Measurements from ENCODE around the gene ELK3.

ELK3 gene

DNA sequence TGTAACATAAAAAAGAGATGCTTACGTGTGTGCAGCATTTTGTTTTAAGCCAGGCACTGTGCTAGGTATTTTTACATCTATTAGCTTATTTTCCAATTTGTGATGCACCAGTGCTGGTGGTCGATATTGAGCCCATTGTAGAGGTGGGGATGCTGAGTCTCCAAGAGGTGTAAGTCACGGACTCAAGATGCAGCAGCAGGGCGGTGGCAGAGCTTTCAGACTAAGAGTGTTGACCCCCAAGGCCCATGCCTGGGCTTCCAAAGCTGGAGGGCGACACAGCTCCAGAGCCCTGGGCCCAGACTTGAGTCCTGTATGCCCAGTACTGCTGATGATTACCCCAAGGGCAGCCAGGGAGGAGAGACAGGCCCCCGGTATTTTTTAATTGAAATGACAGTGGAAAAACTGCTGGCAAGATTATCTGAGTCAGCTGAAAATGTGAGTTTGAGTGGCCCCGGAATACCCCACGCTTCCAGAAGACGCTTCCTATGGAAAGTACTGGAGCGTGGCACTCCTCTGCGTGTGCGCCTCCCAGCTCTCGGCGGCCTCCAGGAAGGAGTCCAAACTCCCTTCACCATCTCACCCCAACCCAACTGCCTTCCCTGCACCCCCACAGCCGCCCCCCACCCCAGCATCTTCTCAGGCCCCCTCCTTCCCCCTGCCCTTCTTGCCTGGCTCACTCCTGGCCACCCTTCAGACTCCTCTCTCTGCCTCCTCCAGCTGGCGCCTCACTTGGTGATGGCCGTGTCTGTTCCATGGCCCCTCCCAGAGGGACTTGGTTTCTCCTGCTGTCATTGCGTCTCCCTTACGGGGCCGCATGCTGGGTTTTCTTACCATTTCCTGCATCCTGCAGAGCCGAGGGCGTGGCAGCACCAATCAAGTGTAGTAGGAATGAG, 40.7 kb downstream of the ELK3 start:
- DNase-seq (ENCODE audit: low spot score) (no peak), FAIRE-seq (no peak)

DNA sequence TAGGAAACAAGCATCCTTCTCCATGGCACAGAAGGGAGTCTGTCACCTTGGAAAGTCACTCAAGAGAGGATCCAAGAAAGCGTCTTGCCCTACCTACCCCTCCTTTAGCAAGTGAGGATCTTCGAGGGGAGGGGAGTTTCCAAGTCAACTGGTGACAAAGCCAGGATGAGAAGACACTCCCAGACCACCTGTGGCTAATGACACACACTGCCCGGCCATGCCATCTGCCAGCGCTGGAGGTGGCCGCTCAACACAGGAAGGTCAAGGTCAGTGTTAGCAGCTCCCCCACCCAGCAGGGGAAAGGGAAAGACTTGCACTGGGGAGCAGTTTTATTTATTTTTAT, 41.3 kb downstream of the ELK3 start:
- FAIRE-seq (no peak), DNase-seq (ENCODE audit: low spot score) (no peak)

DNA sequence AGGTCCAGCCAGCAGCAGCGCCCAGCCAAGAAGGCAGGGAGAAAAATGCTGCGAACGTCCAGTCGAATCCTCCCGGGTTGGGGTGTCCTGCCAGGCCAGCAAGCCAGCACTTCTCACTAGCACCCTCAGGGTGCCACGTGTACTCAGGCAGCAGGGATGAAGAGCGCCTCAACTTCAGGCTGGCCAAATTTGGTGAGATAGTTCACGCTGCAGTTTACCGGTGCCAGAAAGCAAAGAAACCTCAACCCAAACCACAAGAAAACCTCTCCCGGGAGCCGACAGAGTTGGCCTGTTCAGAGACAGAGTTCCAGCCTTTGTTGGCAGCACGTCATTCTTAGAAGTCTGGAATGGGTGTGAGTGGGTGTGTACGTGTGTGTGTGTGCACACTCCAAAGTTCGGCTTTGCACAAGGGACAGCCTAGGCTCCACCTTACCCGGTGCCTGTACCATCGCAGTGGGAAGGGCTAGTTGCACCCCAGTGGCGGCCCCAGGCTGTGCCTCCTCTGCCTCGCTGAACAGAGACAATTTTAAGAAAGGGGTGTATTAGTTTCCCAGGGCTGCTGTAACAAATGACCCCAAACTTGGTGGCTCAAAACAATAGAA, 42.1 kb downstream of the ELK3 start:
- FAIRE-seq = no peak
- DNase-seq (ENCODE audit: low spot score) = no peak

DNA sequence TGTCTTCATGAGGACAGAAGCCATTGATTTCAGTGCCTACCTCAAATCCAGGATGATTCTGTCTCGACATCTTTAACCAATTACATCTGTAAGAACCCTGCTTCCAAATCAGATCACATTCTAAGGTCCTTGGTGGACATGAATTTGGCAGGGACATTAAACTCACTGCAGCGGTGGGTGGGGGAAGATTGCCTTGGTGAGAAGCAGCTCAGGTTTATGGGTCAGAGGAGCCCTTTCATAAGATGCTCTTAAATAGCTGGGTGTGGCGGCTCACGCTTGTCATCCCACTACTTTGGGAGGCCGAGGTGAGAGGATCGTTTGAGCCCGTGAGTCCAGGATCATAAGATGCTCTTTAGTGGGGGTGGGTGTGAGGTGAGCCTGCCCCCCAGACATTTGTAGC, 42.9 kb downstream of the ELK3 start:
- FAIRE-seq (no peak), DNase-seq (ENCODE audit: low spot score) (no peak)

DNA sequence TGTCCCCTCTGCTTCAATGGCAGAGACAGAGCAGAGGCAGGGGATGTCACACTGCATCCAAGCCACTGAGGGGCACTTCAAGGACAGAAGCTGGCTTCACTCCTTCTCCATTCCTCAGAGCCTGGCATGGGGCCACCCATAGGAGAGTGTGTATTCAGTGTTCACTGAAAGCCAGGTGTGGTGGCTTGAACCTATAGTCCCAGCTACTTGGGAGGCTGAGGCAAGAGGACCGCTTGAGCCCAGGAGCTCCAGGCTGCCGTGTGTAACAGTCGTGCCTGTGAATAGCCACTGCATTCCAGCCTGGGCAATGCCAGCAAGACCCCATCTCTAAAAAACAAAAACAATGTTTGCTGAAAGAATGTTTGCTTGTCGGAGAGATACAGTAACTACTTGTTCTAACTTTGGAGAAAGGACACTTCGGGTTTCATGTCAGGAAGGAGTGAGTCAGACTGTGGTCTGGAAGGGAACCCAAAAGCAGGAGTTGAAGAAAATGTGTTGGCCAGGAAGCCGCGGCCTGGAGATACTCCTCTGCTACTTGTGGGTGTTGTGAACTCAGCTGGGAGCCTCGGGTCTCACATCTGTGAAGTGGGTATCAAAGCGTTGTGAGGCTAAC, 43.4 kb downstream of the ELK3 start:
- DNase-seq (ENCODE audit: low spot score) = peak; percentile 75
- FAIRE-seq = no peak

DNA sequence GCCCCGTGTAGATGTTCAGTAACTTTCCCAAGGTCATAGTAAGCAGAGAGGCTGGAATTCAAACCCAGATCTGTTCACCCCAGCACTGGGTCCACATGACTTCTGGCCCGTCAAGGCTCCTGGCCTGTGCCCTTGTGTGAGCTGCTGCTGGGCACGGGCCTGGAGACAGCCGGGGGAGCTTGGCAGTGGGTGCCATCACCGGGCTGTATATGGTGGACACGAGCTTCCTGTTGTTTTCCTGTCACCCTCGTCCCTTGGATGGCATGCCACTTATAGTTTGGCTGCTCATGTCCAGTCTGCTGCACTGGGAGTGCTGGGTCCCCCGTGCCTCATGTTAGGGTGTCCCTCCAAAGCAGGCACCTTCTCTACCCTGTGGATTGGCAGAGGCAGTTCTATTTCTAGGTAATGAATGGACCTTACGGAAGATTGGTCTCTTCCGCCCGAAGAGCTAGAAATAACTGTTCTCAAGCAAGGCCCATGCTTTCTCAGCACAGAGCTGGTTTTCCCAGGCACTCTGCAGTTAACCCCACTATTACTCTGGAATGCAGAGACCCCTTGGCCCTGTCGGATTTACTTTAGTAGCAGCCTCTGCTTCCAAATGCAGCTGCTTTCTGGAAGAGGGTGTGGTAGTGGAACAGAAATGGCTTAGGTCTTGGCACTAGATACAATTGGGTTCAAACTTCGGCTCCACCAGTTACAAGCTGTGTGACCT, 44.3 kb downstream of the ELK3 start:
- FAIRE-seq = no peak
- DNase-seq (ENCODE audit: low spot score) = no peak

DNA sequence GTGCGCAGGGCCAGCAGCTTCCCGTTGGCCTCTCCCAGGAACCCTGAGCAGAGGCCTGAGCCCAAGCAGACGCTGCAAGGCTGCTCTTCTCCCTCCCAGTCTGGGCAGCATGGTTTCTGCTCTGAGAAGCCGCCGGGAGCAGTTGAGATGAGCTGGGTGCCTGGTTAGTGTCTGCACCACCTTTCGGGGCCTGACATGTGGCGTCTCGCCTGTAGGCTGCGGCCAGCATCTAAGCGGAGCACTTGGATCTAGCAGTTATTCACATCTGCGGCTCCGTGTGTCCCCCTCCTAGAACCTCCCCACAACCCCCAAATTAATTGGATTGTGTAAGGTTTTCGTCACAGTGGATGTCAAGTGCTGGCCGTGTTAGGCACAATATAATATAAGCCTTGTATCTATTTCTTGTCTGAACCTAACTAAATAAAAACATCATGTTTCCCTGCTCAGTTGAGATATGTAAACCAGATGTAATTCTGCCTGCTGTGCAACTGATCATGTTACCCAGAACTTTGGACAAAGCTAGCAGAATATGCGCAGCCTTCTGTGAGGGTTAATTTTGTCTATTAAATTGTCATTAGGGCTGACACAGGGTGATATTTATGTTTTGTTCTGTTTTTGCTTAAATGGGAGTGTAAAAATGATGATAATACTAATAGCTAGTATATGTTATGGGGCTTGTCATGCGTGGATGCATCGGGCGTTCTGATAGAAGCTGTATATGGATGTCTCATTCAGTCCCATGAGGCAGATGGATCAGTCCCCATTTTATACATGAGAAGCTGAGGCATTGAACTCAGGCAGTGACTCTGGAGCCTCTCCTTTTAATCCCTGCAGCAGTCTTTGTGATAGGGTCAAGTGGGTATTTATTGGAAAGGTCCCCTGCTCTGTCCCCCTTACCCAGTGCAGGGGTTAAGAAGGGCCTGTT, 45.8 kb downstream of the ELK3 start:
- FAIRE-seq (no peak), DNase-seq (ENCODE audit: low spot score) (no peak)

DNA sequence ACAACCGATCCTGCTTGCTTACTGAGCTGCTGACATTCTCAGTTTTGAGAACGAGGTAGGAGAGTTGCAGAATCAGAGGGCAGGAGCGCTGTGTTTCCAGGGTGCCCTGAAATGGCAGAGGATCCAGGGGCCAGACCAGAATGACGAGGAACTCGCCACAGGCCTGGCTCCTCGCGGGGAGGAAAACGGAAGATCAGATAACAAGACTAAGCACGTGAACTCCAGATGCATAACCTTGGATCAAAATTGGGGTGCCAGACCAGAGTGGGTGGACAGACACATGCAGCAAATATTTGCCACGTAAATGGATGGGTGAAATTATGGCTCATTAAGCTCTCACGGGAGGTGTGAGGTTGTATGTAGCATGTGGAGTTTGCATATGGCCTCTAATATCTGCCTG, 46.5 kb downstream of the ELK3 start:
- no peak for DNase-seq (ENCODE audit: low spot score)
- no peak for FAIRE-seq

DNA sequence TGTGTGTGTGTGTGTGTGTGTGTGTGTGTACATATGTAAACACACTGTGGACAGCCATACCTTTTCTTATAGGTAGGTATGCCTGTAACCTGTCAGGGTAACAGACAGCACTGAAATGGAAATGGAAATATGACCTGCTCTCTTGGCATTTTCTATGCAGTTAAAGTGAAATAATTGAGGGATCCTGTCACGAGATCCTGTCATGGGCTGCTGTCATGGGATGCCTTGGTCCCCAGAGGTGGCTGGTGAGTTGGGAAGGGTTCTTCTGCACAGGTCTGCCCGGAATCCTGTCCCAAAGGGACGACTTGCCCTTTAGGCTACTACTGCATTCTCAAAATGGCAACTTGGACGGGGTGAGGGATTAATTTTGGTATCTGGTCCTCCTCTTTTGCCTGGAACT, 47.3 kb downstream of the ELK3 start:
- no peak for FAIRE-seq
- no peak for DNase-seq (ENCODE audit: low spot score)

DNA sequence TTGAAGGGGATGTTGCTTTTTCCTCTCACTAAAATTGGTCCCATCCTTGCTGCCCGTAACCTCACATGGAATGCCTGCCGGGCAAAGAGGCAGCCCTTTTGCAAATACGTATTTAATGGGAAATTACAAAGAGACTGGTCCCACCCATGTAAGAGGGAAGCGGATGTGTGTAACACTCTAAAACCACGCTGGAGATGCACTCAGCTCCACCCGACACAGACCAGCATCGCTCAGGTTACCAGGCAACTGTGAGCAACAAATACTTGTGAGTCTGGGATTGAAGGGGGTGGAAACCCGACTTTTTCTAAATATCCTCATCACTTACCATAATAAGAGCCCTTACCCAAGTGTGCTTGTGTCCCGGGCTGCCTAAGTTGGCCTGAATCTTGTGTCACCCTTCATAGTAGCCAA, 47.7 kb downstream of the ELK3 start:
- FAIRE-seq (no peak), DNase-seq (ENCODE audit: low spot score) (no peak)

DNA sequence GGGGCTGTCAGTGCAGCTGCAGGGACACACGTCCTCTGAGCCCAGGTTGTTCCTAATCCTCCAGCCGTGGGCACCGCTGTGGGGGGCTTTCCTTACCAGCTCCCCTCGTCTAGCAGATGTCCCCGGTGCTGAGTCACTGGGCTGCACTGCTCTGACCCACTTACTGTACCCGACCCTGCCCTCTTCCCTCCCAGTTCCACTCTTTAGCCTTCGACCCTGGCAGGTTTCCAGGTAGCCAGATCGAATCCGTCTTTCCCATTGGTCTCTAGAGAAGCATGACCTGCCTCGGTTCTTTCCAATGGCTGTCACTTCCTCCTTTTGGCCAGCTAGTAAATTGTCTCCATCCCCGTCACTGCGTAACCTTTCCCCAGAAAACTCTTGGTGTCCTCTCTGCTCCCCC, 48.4 kb downstream of the ELK3 start:
- FAIRE-seq (no peak), DNase-seq (ENCODE audit: low spot score) (no peak)

DNA sequence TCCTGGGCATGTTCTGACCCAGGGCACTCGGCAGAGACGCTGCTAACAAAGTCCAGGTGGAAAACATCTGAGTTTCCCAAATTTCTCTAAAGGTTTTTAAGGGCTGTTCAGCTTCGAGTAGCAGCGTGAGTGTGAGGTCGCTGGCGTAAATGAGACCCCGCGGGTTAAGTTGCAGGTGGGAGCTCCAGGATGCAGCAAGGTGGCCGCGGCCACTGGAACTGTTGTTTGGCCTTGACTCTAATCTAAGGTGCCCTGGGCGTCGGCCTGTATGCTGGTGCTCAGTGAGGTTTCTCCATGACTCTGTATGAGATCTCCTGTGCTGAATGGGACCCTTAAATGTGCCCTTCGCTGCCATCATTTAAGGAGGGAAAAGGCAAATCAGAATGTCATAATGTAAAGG, 50.7 kb downstream of the ELK3 start:
- DNase-seq (ENCODE audit: low spot score) (no peak), FAIRE-seq (no peak)

DNA sequence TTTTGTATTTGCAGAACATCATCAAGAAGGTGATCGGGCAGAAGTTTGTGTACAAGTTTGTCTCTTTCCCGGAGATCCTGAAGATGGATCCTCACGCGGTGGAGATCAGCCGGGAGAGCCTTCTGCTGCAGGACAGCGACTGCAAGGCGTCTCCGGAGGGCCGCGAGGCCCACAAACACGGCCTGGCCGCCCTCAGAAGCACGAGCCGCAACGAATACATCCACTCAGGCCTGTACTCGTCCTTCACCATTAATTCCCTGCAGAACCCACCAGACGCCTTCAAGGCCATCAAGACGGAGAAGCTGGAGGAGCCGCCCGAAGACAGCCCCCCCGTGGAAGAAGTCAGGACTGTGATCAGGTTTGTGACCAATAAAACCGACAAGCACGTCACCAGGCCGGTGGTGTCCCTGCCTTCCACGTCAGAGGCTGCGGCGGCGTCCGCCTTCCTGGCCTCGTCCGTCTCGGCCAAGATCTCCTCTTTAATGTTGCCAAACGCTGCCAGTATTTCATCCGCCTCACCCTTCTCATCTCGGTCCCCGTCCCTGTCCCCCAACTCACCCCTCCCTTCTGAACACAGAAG, 52.8 kb downstream of the ELK3 start:
- DNase-seq (ENCODE audit: low spot score) (no peak), FAIRE-seq (no peak)

DNA sequence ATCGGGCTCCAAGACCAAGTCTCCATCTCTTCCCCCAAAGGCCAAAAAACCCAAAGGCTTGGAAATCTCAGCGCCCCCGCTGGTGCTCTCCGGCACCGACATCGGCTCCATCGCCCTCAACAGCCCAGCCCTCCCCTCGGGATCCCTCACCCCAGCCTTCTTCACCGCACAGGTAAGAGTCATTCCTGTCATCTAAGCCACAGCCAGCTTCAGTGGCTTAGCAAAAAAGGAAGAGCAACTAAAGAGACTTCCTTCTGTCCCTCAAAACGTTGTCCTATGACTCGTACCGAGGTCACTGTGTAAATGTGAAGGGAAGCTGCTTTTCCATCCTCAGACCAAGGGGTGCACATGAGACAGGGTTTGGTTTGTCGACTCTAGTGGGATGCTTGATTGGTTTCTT, 53.4 kb downstream of the ELK3 start:
- DNase-seq (ENCODE audit: low spot score) (no peak), FAIRE-seq (no peak)

DNA sequence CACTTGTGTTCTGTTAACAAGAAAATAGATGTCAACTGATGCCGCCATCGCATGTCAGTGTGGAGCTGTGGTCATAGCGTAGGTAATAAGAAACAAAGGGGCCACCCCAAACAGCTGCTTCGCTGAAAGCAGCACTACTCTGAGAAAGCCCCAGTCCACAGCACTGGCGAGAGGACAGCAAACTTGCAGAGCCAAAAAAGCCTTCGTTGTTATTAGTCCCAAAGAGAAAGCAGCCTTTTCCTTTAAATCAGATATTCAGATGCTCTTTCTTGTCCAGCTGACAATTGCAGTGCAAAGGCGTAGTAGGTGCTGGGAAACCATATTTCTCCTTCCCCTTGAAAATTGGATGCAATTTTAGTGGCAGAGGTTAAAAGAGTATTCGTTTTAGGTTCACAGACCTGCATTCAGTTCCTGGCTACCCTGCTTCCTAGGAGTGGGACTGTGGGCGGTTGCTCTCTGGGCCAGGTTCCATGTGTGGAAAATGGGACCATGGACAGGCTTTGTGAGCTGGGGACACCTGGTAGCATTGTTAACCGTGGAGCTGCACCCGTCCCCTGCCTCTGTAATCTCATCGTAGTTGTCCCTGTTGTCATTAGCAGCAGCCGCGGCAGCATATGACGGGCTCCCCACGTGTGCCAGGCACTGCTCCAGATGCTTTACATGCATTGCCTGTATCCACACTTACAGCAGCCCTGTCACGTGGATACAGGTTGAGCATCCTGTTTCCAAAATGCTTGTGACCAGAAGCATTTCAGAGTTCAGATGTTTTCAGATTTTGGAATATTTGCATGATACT, 54.2 kb downstream of the ELK3 start:
- FAIRE-seq (no peak), DNase-seq (ENCODE audit: low spot score) (no peak)

DNA sequence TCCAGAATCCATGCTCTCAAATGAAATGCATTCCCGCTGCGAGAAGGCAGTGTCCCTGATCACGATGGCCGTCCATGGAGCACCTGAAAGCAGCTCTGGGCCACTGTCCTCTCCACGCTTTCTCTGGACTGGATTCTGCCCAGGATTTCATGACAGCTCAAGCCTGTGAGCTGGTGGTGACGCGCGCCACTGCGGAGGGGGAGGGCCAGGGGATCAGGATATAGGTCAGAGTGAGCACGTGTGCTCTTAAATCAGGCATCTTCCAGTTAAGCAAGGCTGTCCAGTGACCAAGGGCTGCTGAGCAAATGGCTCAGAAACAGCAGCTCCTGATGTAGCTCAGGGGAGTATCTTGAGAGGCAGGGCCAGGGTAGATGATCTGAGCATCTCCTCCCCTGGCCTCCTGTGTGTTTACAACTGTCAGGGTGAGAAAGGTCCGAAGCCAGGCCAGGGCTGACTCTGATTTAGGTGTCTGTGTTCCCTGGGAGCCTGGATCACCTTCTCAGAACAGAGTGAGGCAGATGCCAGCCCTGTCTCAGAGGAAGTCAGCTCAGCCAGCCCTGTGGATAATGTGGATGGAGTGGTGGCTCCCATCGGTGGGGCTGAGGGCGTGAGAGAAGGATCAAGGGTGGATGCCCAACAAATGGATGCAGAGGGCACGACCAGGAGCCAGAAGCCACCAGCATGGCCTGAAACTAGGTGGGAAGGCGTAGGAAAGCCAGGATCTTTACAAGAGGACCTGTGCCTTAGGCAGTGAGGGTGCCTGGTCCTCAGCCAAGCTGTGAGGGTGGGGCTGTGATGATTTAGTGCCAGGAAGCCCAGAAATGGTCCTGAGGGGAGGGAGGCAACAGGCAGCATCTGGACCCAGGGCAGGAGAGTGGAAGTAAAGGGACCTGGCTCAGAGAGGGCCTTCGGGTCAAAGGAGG, 55.3 kb downstream of the ELK3 start:
- FAIRE-seq = no peak

DNA sequence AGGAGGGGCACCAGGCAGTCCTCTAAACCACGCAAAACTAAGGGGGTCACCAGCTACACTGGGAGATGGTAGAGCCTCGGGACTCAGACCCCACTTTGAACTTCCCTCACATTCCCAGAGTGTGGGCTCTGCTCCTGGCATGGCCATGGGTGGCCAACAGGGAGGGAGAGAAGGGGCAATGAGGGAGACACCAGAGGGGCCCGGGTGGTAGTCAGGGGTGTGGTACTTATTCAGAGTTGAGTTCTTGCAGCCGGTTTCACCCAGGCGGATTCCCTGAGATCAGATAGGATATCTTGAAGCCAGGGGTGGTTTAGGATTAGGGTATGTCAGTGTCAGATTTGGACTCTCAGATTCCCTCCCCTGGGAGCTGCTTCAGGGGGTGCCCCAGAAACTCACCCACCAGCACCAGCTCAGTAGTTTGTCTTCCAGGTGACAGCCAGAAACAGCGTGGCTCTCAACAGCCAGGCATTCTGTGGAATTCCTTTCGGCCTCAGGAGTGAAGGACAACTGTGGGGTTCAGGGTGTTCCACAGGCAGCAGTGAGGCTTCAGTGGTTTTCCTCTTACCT, 56.0 kb downstream of the ELK3 start:
- FAIRE-seq (no peak), DNase-seq (ENCODE audit: low spot score) (no peak)

More for the DNA sequence above, 55.3 kb downstream of the ELK3 start:
- no peak for DNase-seq (ENCODE audit: low spot score)

DNA sequence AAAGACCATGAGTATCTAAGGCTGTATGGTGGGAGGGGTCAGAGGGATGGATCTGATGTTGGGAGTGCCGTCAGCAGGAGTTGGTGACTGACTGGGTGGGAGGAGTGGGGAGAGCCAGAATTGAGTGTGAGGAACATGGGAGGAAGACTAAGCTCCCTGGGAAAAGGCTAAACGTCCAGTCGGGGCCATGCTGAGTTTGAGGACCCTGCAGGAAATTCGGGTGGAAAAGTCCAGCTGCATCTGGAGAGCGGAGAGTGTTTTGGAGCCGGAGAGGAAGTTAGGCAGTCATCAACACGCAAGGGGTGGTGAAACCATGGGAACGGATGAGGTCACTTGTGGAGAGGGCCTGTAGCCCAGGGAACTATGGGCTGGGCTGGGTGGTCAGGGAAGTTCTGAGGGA, 60.9 kb downstream of the ELK3 start:
- no peak for FAIRE-seq
- DNase-seq (ENCODE audit: low spot score) = no peak
